ENCODE results near the gene TUBD1. TPM values are rescaled to one million over a fixed set of nuclear protein-coding genes. Genes with fewer than 3 reads are reported as not detected.

The TUBD1 gene
- total and polyA plus RNA-seq, 7 experiments from 2014 or later, result 8.2 to 42.1 (median 25.5) TPM

GRCh38 chr17:59811209-59811608, 81.5 kb downstream of the TUBD1 start:
- ChIA-PET POLR2A (interaction anchor here (0.5 kb wide), 1 partner anchor 561 kb away, joined by 4 read pairs; no protein-coding TSS in a partner anchor), CTCF (no interaction called here)
- DNase-seq (no peak), ATAC-seq (no peak)
- peaks cover 0 to 2% (median 0%) of the 10 kb centered on the region in 11 donors for H3K9me3 Mint-ChIP-seq
- H3K9me3 ChIP-seq (ENCODE audit: control insufficient read depth in 2 of 3, low read length in 3 of 3), result no peaks in the 10 kb centered on the region
- no peaks in the 10 kb centered on the region for H3K27me3 Mint-ChIP-seq
- no peaks in the 10 kb centered on the region for H3K27me3 ChIP-seq (ENCODE audit: control insufficient read depth in 2 of 2, insufficient read depth in 2 of 2, low read length in 2 of 2)
- peaks cover 0 to 6% (median 0%) of the 10 kb centered on the region in 3 experiments for H3K36me3 ChIP-seq (ENCODE audit: control insufficient read depth in 2 of 3, insufficient read depth in 3 of 3, low read length in 3 of 3)
- no peak overlapping the region for H3K4me3 Mint-ChIP-seq
- H3K4me1 Mint-ChIP-seq, result peaks cover 0 to 35% (median 0%) of the 10 kb centered on the region in 7 donors
- H3K4me1 ChIP-seq (ENCODE audit: control insufficient read depth in 2 of 2, insufficient read depth in 2 of 2, low read length in 2 of 2), result peaks cover 0 to 9% of the 10 kb centered on the region in 2 donors
- no peak overlapping the region for H3K27ac ChIP-seq (ENCODE audit: low read depth, low read length)
- peaks cover 10 to 41% (median 28%) of the 10 kb centered on the region in 5 donors for H3K36me3 Mint-ChIP-seq
- H3K27ac Mint-ChIP-seq, result no peak overlapping the region
- intact Hi-C loops (cut with micrococcal nuclease), result no loop called here
- H3K4me3 ChIP-seq (ENCODE audit: low read length), result no peak overlapping the region

- Mint-ChIP-seq H3K27ac (no peak overlapping the region), H3K27me3 (no peaks in the 10 kb centered on the region), H3K4me3 (no peak overlapping the region), H3K36me3 (peaks cover 10 to 38% (median 24%) of the 10 kb centered on the region in 5 donors), H3K9me3 (peaks cover 0 to 2% (median 0%) of the 10 kb centered on the region in 11 donors), H3K4me1 (peaks cover 0 to 32% (median 0%) of the 10 kb centered on the region in 7 donors)
- POLR2A ChIA-PET, result no interaction called here
- Histone ChIP-seq H3K36me3 (ENCODE audit: control insufficient read depth in 2 of 3, insufficient read depth in 3 of 3, low read length in 3 of 3) (peaks cover 0 to 6% (median 0%) of the 10 kb centered on the region in 3 experiments), H3K4me1 (ENCODE audit: control insufficient read depth in 2 of 2, insufficient read depth in 2 of 2, low read length in 2 of 2) (peaks cover 0 to 9% of the 10 kb centered on the region in 2 donors), H3K9me3 (ENCODE audit: control insufficient read depth in 2 of 3, low read length in 3 of 3) (no peaks in the 10 kb centered on the region), H3K27ac (ENCODE audit: low read depth, low read length) (no peak overlapping the region), H3K27me3 (ENCODE audit: control insufficient read depth in 2 of 2, insufficient read depth in 2 of 2, low read length in 2 of 2) (no peaks in the 10 kb centered on the region), H3K4me3 (ENCODE audit: low read length) (no peak overlapping the region)
- CTCF ChIA-PET, result no interaction called here
- ATAC-seq (no peak), DNase-seq (no peak)
- intact Hi-C loops (cut with micrococcal nuclease), result no loop called here
Observed at GRCh38 chr17:59810894-59811153, 81.9 kb downstream of the TUBD1 start.

Small RNA genes lying within 50 kb of the gene (microRNA-seq; reads per million reads assigned to microRNA genes)
- gene MIR21 (ENCODE audit: borderline microRNAs expressed), result 130,727 reads per million, percentile 99 among the genes with 10 or more reads in this experiment

Other genes starting within 250 kb of the TUBD1 start
- gene PTRH2, start 185.5 kb downstream of the TUBD1 start, total RNA-seq, result 10 to 100 TPM in 3 of 5 experiments, 1 to 10 TPM in 2; 6.1 to 24.1 (median 15.0) TPM
- 10 to 100 TPM; 17.9 to 25.1 TPM for gene PTRH2, start 185.5 kb downstream of the TUBD1 start, polyA plus RNA-seq
- gene VMP1, start 185.3 kb downstream of the TUBD1 start, total RNA-seq, result 100 to 1,000 TPM in 2 of 5 experiments, 10 to 100 TPM in 3; 70.3 to 370 (median 82.5) TPM
- 10 to 100 TPM; 42.0 to 48.4 TPM for gene VMP1, start 185.3 kb downstream of the TUBD1 start, polyA plus RNA-seq
- gene RPS6KB1, start 178 bp upstream of the TUBD1 start, total RNA-seq, result 100 to 1,000 TPM in 1 of 5 experiments, 10 to 100 TPM in 4; 62.0 to 107 (median 71.5) TPM
- 10 to 100 TPM; 27.3 to 34.3 TPM for gene RPS6KB1, start 178 bp upstream of the TUBD1 start, polyA plus RNA-seq
- gene RNFT1, start 71.8 kb upstream of the TUBD1 start, total RNA-seq, result 10 to 100 TPM; 22.8 to 45.8 (median 33.1) TPM
- gene RNFT1, start 71.8 kb upstream of the TUBD1 start, polyA plus RNA-seq, result 10 to 100 TPM; 26.3 to 31.6 TPM
- 10 to 100 TPM; 16.9 to 34.7 (median 19.1) TPM for gene HEATR6, start 186.0 kb upstream of the TUBD1 start, total RNA-seq
- gene HEATR6, start 186.0 kb upstream of the TUBD1 start, polyA plus RNA-seq, result 10 to 100 TPM; 10.3 to 10.6 TPM

Data from naive thymus-derived CD4-positive, alpha-beta T cell (primary cell).